Pons (tissue), 1 donor: ENCODE data around the gene GGTLC2.
"Not testable (repeated sequence)": the region's sequence is repeated elsewhere in the genome, so short reads cannot be mapped to it uniquely, and the experiment has no call there.

Experiments
- DNase-seq: peaks from one replicate; pipeline ENCODE4 v3.0.0-alpha.2; 2016; ENCODE audit warnings: low spot score

GGTLC2 gene

DNA sequence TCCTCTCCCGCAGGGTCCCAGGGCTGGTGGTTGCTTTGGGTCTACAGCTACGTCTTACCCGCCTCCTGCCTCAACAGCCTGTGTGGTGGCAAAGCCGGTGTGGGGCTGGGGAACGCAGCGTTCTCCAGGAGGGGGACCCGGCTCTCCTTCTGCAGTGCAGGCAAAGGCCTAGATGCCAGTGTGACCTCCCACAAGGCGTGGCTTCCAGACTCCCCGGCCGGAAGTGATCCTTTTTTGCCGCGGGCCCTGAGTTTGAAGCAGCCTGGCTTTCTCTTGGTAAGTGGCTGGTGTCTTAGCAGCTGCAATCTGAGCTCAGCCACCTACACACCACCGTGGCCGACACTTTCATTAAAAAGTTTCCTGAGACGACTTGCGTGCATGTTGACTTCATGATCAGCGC is 6.1 kb upstream of the GGTLC2 start:
- DNase-seq = not testable (repeated sequence)

DNA sequence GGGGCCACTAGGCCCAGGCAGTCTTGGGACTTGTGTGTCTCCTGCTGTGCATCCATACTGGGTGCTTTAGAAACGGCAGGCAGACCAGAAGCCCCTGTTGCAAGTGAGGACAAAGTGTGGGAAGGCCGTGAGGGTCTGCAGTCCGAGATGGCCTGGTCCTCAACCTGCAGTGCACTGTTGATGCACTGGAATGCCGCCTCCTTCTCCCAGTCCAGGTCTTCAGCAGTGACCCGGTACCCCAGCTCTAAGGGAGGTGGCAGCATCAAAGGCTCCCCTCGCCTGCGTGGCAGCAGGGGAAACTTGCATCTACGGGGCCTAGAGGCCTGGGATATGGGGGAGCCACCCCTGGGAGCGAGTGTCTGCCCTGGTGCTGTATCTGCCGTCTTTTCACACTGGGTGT is 2.2 kb upstream of the GGTLC2 start:
- DNase-seq = not testable (repeated sequence)

DNA sequence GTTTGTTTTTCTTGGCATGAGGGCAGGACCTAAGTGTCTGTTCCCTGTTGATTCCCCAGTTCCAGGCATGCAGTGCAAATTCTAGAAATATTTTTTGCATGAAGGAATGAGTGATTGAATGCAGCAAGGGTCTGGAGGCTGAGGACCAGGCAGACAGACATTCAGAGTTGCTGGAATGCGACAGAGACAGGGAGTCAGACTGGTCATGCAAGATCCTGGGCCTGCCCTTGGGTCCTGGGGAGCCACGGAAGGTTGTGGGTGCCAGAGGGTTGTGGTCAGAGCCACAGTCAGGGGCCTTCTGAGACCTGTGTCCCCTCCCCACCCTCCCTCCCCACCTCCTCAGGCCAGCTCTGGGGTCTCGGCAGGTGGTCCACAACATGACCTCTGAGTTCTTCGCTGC is 1.6 kb downstream of the GGTLC2 start:
- not testable (repeated sequence) for DNase-seq

DNA sequence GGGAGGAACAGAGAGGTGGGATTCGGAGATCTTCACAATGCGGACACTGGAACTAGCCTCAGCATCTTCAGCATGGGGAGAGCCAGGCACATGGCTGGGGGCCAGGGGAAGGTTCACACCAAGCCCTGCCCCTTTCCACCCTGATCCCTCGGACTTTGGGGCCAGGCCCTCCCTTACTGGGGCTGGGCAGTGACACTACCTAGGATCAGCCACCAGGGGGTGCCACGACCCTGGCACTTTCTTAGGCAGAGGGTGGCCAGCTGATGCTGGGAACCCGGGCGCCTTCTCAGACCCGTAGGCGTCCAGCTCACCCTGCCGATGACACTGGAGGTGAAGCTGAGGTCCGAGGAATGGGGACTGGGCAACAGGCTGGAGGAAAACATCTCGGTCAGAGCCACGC is 3.5 kb downstream of the GGTLC2 start:
- not testable (repeated sequence) for DNase-seq

DNA sequence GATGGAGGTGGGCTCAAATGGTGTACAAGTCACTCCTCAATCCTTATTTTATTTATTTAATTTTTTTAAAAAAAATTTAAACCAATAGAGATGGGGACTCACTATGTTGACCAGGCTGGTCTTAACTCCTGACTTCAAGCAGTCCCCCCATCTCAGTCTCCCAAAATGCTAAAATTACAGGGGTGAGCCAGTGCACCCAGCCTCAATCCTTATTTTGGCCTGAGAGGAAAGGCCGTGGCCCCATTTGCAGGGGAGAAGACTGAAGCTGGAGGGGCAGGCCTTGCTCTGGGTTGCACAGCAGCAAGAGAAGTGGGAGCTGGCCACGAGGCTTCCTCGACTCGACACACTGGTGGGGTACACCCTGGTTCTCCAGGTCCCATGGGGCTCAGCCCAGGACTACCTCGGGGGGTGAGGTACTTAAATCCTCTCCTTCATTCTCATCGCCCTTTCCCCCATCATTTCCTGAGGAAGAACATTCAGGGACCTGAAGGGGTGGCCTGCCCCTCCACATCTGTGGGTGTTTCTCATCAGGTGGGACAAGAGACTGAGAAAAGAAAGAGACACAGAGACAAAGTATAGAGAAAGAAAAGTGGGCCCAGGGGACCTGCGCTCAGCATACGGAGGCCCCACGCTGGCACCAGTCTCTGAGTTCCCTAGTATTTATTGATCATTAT is 4.6 kb downstream of the GGTLC2 start:
- DNase-seq = not testable (repeated sequence)

DNA sequence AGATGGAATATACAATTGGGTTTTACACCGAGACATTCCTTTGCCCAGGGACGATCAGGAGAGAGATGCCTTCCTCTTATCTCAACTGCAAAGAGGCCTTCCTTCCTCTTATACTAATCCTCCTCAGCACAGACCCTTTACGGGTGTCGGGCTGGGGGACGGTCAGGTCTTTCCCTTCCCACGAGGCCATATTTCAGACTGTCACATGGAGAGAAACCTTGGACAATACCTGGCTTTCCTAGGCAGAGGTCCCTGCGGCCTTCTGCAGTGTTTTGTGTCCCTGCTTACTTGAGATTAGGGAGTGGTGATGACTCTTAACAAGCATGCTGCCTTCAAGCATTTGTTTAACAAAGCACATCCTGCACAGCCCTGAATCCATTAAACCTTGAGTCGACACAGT is 5.3 kb downstream of the GGTLC2 start:
- DNase-seq = not testable (repeated sequence)

DNA sequence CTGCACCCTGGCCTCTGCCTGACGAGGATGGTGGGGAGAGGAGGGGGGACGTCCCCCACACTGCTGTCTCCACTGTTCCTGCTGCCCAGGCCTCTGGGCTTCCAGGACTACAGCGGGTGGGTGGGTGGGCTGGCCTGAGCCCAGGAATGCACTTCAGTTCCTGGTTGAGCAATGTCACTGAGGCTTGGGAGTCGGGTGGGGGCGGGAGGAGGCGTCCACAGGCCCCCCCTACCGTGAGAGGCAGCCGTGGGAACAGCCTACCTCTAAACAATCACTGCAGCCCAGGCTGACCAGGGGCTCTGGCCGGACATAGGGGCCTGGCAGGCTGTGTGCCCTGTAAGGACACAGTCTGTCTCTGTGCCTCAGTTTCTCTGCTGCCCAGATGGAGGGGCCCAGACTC is 6.0 kb downstream of the GGTLC2 start:
- DNase-seq = not testable (repeated sequence)

DNA sequence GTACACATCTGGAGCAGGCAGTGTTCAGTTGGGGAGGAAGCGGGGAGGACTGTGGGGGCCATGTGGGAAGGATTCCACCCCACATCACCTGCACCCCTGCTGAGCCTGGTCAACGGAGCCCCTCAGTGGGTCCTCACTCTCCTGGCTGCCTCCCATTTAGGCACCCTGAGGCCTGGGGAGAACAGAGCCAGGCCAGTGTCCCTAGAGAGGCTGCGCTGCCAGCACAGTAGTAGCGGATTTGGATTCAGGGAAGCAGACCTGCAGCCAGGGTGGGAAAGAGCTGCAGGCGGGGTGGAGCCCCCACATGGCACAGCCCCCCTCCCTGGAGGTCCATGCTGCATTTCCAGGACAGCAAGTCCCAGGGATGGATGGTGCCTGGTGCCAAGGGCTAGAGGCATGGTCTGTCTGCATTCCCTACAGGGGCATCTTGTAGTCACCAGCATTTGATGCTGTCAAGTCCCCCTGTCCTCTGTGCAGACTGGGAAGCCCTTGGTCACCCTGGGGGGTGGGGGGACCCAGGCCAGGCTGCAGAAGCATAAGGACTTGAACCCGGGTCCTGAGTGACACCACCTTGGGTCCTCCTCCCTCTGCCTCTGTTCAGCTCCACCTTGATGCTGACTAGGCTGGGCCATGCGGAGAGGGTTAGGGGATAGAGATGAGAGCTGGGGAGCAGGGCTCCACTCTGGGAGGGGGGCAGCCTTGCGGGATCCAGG is 6.5 kb downstream of the GGTLC2 start:
- not testable (repeated sequence) for DNase-seq

DNA sequence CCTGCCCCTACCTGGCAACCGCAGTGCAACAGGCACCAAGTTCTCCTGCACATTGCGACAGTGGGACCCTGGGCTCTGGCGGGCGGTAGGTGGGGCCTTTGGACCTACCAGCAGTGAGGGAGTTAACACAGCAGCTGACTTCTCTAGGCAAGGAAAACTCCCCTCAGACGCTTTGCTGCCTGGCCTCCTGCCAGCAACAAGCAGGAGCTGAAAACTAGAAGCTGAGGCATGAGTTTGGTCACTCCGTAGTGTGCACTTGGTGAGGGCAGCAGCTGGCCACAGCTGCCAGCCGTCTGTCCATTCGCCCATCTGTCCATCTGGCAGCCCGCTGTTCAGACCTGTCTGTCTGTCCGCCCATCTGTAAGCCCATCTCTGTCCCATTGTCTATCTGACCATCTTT is 7.2 kb downstream of the GGTLC2 start:
- not testable (repeated sequence) for DNase-seq

DNA sequence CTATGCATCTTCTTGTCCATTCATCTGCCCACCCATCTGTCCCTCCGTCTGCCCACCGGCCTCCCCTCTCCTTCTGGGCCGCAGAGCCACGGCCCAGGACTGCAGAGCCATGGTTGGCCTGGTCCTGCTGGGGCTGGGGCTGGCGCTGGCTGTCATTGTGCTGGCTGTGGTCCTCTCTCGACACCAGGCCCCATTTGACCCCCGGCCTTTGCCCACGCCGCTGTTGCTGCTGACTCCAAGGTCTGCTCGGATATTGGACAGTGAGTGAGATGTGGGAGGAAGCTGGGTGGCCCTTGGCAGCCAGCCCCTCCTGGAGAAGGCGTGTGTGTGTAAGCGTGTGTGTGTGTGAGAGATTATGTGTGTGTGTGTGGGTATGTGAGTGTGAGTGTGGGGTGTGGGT is 7.7 kb downstream of the GGTLC2 start:
- DNase-seq = not testable (repeated sequence)

DNA sequence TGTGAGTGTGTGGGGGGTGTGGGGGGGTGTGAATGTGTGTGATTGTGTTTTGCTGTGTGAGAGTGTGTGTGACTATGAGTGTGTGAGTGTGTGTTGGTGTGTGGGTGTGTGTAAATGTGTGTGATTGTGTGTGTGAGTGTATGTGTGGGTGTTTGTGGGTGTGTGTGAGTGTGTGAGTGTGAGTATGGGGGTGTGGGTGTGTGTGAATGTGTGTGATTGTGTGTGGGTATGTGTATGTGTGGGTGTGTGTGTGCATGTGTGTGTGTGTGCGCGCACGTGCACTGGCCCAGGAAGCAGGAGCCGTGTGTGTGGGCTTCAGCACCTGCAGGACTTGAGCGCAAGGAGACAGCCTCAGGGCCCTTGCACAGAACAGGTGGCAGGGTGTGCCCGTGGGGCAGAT is 8.2 kb downstream of the GGTLC2 start:
- DNase-seq = not testable (repeated sequence)

DNA sequence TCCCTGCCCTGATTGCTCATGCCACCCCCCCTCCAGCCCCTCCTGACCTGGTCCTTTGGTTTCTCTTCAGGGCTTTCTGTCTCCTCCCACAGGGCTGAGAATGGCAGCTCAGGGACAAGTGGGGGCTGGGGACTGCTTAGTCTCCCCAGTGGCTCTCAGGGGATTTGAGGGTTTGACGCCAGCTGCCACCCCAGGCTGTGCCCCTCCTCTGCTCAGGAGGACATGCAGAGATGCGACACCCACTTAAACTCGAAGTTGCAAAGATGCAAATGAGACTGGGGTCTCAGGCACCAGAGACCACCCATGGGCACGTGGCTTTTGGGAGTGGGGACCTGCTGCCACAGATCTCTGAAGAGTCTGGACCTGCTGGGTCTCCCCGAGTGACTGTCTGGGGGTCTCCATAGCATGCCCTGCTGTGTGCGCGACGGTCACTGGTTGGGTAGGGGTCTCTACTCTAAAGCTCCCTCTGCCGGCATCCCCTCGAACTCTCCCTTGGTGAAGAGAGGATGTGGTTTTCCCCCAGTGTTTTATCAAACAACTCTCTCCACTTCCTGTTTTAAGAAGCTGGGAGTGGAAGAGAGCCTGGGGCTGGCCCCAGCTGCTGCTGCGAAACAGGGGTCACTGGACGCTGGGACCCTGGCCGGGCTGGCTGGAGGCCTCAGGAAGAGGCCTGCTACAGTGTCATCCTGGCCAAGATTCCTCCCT is 9.4 kb downstream of the GGTLC2 start:
- DNase-seq = not testable (repeated sequence)

DNA sequence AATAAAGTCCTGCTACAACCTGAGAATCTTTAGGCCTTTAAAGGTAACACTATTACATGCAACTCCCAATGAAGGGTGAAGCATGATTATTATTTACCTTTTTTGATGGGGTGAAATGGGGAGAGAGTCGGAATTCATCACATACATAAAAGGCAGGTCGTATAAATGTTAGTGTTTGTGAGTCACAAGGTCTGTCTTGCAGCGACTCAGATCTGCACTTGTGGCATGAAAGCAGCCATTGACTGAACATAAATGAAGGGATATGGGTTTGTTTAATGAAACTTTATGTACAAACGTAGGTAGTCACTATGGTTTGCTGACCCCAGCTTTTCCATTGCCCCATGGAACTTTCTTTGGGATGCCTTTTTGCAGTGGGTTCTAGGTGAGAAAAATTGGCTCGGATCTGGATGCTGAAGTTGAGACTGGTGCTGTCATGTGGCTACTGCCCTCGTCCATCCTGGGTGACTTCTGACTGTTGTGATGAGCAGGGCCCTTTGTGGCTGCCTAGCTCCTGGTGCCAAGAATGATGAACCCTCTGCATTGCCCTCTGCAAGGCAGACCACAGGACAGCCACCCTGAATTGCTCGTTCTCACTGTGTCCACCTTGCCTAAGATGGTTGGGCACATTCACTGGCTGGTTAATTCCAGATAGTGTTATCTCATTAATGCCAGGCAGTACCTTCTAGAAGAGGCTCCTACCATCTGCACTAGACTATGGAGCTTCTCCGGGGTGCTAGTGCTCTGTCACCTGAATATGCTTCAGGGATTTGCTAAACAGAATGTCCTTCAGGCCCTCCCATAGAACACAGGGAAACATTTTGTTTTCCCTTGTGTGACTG is 11.3 kb downstream of the GGTLC2 start:
- no peak for DNase-seq

DNA sequence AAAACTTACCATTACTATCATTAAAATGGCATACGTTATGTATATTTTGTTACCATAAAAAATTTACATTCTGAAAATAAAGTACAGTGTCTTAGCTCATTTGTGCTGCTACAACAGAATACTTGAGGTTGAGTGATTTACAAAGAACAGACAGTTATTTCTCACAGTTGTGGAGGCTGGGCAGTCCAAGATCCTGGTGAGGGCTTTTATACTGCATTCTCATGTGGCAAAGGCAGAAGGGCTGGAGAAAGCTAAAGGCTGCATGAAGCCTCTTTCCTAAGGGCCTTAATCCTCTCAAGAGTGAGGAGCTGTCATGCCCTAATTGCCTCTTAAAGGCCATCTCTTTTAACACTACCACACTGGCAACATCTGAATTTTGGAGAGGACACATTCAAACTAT is 13.3 kb downstream of the GGTLC2 start:
- no peak for DNase-seq

DNA sequence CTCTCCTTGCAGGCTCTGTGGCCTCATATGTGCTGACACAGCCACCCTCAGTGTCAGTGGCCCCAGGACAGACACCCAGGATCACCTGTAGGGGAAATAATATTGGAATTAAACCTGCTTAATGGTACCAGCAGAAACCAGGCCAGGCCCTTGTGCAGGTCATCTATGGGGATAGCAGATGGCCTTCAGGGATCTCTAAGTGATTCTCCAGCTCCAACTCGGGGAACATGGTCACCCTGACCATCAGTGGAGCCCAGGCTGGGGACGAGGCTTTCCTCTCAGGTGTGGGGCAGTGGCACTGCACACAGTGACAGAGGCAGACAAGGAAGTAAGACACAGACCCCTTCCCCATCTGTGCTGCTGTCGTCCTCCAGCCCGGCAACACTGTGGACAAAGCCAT is 16.9 kb downstream of the GGTLC2 start:
- no peak for DNase-seq

DNA sequence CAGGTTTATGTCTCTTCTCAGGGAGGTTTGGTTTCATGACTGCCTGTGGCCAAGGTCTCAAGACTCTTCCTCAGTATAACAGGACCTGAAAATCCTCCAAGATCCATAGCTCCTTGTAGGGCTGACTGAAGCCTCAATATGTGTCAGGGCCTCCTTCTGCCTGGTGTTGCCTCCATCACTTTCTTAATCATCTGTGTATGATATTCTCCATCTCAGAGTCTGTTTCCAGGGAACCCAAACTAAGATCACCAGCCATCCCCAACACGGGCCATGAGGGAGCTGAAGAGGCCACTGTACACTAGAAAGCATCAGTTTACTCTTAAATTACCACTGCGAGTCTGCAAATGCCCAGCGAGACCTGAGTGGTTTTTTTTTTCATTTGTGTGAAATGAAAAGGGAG is 17.7 kb downstream of the GGTLC2 start:
- DNase-seq = no peak

DNA sequence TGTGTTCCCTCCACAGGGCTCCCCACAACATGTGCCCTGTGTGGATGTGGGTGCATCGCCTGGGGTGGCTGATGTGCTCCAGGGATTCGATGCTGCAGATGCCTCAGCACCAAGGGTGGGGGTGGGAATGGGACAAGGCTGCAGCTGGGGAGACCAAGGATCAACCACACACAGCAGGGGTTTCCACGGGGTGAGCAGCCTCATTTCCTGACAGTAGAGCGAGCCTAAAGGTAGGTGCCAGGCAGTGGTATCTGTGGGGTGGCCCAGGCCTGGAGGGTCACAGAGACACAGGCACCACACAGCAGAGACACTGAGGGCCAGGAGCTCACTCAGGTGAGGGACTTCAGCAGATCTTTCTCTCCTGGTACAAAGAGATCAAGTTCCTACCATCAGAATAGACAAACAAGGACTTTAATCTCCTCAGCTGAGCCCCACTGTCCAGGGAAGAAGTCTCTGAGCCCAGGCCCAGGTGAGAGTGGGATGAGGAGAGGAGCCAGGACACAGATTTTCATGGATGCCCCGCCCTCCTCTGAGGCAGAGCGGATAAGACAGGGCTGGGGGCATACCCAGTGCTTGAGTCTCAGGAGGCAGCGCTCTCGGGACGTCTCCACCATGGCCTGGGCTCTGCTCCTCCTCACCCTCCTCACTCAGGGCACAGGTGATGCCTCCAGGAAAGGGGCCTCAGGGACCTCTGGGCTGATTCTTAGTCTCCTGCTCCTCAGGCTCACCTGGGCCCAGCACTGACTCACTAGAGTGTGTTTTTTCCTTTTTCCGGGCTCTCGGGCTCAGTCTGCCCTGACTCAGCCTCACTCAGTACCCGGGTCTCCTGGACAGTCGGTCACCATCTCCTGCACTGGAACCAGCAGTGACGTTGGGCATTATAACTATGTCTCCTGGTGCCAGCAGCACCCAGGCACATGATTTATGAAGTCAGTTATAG is 19.7 kb downstream of the GGTLC2 start:
- DNase-seq = no peak

DNA sequence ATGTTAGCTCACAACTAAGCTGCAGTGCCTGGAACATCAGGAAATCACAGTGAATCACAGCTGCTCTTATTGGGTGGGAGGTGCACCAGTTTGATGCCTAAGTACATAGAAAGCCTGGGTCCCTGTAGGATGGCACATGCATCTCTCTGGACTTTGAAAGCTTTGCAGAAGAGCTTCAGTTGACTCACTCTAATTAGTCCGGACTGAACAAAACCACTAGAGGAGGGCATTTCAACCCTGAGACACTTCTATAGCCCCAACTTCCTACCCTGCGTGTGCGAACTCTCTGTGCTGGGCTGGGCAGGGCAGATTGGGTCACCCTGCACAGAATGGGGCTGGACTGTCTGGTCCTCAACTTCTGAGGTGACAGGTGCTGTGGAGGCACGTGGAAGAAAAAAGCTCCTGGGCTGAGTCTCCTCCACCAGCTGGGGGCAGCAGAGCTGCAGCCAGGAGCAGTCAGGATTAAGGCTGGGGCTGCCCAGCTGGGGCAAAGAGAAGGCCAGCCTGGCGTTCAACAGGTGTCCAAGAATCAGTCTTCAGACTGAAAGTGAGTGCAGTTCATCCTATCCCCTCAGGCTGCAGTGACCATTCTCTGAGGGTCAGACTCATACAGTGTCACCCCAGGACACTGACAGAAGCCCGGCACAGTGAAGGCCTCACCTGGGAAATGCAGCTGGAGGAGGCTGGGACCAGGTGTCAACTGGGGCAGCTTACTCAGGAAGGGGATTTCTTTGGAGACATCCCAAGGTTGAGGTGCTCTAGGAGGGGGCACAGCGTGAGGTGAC is 22.1 kb downstream of the GGTLC2 start:
- DNase-seq = no peak

DNA sequence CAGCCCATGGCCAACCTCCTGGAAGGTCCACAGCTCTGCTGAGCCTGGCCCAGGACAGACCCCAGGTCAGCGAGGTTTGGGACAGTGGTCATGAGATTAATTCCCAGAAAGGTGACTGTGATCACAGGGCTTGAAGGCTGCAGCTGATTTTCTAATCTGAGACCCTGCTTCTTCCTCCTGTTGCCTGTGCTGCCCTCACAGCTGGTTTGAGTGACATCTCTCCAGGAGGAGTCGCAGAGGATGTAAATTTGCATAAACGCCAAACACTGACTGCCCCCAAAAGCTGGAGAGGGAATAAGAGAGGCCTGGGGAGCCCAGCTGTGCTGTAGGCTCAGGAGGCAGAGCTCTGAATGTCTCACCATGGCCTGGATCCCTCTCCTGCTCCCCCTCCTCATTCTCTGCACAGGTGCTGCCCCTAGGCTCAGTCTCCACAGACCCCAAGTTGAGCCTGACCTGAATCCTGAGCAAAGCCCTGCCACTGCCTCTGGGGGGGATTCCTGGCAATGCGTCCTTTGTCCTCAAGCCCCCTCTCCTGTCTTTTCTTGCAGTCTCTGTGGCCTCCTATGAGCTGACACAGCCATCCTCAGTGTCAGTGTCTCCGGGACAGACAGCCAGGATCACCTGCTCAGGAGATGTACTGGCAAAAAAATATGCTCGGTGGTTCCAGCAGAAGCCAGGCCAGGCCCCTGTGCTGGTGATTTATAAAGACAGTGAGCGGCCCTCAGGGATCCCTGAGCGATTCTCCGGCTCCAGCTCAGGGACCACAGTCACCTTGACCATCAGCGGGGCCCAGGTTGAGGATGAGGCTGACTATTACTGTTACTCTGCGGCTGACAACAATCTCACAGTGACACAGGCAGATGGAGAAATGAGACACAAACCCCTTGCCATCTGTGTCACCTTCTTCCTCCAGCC is 23.8 kb downstream of the GGTLC2 start:
- DNase-seq = no peak
